Measurements from ENCODE around the gene SS18L1. TPM values are rescaled to one million over a fixed set of nuclear protein-coding genes. Genes with fewer than 3 reads are reported as not detected.

SS18L1 gene
- total RNA-seq, 1 experiment from 2014 or later: 28.1 TPM

DNA sequence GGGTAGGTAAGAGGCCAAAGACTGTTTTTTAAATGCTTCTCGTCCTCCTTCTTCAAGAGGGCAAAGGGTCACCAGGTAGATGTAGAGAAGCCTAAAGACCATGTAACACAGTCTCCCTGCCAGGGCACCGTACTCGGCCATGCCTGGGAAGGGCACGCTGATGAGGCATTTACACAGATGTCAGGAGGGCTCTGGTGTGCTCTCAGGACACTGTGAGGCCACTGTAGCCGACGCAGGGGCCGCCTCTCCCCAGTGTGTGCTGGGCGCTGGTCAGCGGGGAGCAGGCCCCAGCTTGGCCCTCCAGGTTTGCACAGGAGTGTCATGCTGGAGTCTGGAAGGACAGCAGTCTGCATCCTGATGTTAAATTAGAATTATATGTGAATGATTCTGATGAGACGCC lies 32.1 kb downstream of the SS18L1 start:
- BruUV-seq (replicated peaks): no TSS peak
- ATAC-seq (no peak), DNase-seq (ENCODE audit: low read depth, low spot score) (no peak)
- Histone ChIP-seq H3K36me3 (ENCODE audit: control insufficient read depth in 1 of 2, insufficient read depth in 2 of 2, low read length in 2 of 2) (peaks cover 2 to 8% of the 10 kb centered on the region in 2 experiments; a peak in 3 of 4 replicates), H3K79me2 (ENCODE audit: insufficient read depth, low read length) (no peaks in the 10 kb centered on the region), H3K9me2 (ENCODE audit: insufficient read depth) (no peaks in the 10 kb centered on the region), H3K27ac (ENCODE audit: low read depth, low read length) (no peak overlapping the region), H3K9me3 (ENCODE audit: control insufficient read depth in 1 of 2, insufficient read depth in 1 of 2, low read depth in 1 of 2, low read length in 2 of 2) (no peaks in the 10 kb centered on the region), H3K4me2 (ENCODE audit: low read length) (no peak overlapping the region), H3K4me1 (ENCODE audit: control insufficient read depth in 1 of 2, insufficient read depth in 2 of 2, low read length in 2 of 2) (no peaks in the 10 kb centered on the region), H3K27me3 (ENCODE audit: insufficient read depth, low read length) (no peaks in the 10 kb centered on the region), H2AFZ (ENCODE audit: low read depth, low read length, poor library complexity, severe bottlenecking) (no peak overlapping the region), H3K9ac (ENCODE audit: low read length) (no peak overlapping the region), H3K4me3 (replicated peaks in 1 of 2; ENCODE audit: low read depth in 1 of 2, low read length in 2 of 2) (no peak overlapping the region), H4K20me1 (ENCODE audit: insufficient read depth) (no peaks in the 10 kb centered on the region)
- ChIA-PET POLR2A (no interaction called here), CTCF (no interaction called here), RAD21 (ENCODE audit: low non-redundant PET in 1 of 2, low total read pairs in 2 of 2, uncharacterized antibody in 2 of 2, unreplicated experiment in 2 of 2) (no interaction called here)
- intact Hi-C loops (cut with micrococcal nuclease): no loop called here
- TF ChIP-seq, protein P1, sequence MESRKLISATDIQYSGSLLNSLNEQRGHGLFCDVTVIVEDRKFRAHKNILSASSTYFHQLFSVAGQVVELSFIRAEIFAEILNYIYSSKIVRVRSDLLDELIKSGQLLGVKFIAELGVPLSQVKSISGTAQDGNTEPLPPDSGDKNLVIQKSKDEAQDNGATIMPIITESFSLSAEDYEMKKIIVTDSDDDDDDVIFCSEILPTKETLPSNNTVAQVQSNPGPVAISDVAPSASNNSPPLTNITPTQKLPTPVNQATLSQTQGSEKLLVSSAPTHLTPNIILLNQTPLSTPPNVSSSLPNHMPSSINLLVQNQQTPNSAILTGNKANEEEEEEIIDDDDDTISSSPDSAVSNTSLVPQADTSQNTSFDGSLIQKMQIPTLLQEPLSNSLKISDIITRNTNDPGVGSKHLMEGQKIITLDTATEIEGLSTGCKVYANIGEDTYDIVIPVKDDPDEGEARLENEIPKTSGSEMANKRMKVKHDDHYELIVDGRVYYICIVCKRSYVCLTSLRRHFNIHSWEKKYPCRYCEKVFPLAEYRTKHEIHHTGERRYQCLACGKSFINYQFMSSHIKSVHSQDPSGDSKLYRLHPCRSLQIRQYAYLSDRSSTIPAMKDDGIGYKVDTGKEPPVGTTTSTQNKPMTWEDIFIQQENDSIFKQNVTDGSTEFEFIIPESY (IDR thresholded peaks at IDR 0.05; ENCODE audit: extremely low read depth, insufficient replicate concordance, low read length): no peak
- TF ChIP-seq ZFX (IDR thresholded peaks at IDR 0.05) (no peak), ELF1 (IDR thresholded peaks at IDR 0.05; ENCODE audit: borderline replicate concordance, low read depth) (no peak)
- TF ChIP-seq, protein P2, sequence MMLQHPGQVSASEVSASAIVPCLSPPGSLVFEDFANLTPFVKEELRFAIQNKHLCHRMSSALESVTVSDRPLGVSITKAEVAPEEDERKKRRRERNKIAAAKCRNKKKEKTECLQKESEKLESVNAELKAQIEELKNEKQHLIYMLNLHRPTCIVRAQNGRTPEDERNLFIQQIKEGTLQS (IDR thresholded peaks at IDR 0.05): no peak
- TF ChIP-seq, protein P3, sequence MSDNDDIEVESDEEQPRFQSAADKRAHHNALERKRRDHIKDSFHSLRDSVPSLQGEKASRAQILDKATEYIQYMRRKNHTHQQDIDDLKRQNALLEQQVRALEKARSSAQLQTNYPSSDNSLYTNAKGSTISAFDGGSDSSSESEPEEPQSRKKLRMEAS (IDR thresholded peaks at IDR 0.05): no peak

DNA sequence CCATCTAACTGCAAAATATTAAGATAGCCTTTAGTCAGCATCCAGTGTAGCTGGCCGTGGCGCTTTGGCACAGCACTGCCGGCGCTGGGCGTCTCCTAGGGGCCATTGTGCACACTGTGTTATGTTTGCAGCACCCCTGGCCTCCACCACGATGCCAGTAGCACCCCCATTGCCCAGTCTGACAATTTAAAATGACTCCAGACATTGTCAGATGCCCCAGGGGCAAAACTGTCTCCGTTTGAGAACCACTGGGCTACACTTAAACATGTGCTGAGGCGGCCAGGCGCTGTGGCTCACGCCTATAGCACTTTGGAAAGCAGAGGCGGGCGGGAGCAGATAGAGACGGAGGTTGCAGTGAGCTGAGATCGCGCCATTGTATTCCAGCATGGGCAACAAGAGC lies 33.3 kb downstream of the SS18L1 start:
- ChIA-PET CTCF (no interaction called here), POLR2A (no interaction called here), RAD21 (ENCODE audit: low non-redundant PET in 1 of 2, low total read pairs in 2 of 2, uncharacterized antibody in 2 of 2, unreplicated experiment in 2 of 2) (no interaction called here)
- Histone ChIP-seq H3K36me3 (ENCODE audit: control insufficient read depth in 1 of 2, insufficient read depth in 2 of 2, low read length in 2 of 2) (peaks cover 2 to 8% of the 10 kb centered on the region in 2 experiments; a peak in 3 of 4 replicates), H3K4me3 (replicated peaks in 1 of 2; ENCODE audit: low read depth in 1 of 2, low read length in 2 of 2) (no peak overlapping the region), H3K9me3 (ENCODE audit: control insufficient read depth in 1 of 2, insufficient read depth in 1 of 2, low read depth in 1 of 2, low read length in 2 of 2) (no peaks in the 10 kb centered on the region), H3K4me2 (ENCODE audit: low read length) (no peak overlapping the region), H3K79me2 (ENCODE audit: insufficient read depth, low read length) (0 out of 2 replicates have a peak, but pooled peaks cover 3% of the 10 kb centered on the region), H3K27ac (ENCODE audit: low read depth, low read length) (no peak overlapping the region), H3K9me2 (ENCODE audit: insufficient read depth) (no peaks in the 10 kb centered on the region), H3K27me3 (ENCODE audit: insufficient read depth, low read length) (no peaks in the 10 kb centered on the region), H4K20me1 (ENCODE audit: insufficient read depth) (no peaks in the 10 kb centered on the region), H3K4me1 (ENCODE audit: control insufficient read depth in 1 of 2, insufficient read depth in 2 of 2, low read length in 2 of 2) (peaks cover 2 to 3% of the 10 kb centered on the region in 2 experiments; a peak in 2 of 4 replicates), H3K9ac (ENCODE audit: low read length) (no peak overlapping the region), H2AFZ (ENCODE audit: low read depth, low read length, poor library complexity, severe bottlenecking) (no peak overlapping the region)
- no TSS peak for BruUV-seq (replicated peaks)
- DNase-seq (ENCODE audit: low read depth, low spot score) (no peak), ATAC-seq (no peak)
- intact Hi-C loops (cut with micrococcal nuclease): no loop called here
- TF ChIP-seq, protein P4, sequence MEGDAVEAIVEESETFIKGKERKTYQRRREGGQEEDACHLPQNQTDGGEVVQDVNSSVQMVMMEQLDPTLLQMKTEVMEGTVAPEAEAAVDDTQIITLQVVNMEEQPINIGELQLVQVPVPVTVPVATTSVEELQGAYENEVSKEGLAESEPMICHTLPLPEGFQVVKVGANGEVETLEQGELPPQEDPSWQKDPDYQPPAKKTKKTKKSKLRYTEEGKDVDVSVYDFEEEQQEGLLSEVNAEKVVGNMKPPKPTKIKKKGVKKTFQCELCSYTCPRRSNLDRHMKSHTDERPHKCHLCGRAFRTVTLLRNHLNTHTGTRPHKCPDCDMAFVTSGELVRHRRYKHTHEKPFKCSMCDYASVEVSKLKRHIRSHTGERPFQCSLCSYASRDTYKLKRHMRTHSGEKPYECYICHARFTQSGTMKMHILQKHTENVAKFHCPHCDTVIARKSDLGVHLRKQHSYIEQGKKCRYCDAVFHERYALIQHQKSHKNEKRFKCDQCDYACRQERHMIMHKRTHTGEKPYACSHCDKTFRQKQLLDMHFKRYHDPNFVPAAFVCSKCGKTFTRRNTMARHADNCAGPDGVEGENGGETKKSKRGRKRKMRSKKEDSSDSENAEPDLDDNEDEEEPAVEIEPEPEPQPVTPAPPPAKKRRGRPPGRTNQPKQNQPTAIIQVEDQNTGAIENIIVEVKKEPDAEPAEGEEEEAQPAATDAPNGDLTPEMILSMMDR (IDR thresholded peaks at IDR 0.05 in 2 of 3, conservative IDR thresholded peaks at IDR 0.05 in 1 of 3; ENCODE audit: borderline replicate concordance in 1 of 3, insufficient read depth in 1 of 3, low read depth in 2 of 3, low read length in 2 of 3): no peak
- TF ChIP-seq, protein P2 (IDR thresholded peaks at IDR 0.05): no peak
- no peak for TF ChIP-seq EGR1 (IDR thresholded peaks at IDR 0.05; ENCODE audit: low read depth)
- no peak for TF ChIP-seq SP1 (IDR thresholded peaks at IDR 0.05; ENCODE audit: low read depth)
- TF ChIP-seq SRF (IDR thresholded peaks at IDR 0.05; ENCODE audit: low read depth): no peak
- TF ChIP-seq CBX3 (IDR thresholded peaks at IDR 0.05; ENCODE audit: low read depth): no peak
- TF ChIP-seq YY1 (IDR thresholded peaks at IDR 0.05; ENCODE audit: extremely low read depth, insufficient replicate concordance, low read depth, low read length): no peak
- no peak for TF ChIP-seq ZFX (IDR thresholded peaks at IDR 0.05)

Data from HCT116 (cell line).